ENCODE data around the gene PRSS22.

DNA sequence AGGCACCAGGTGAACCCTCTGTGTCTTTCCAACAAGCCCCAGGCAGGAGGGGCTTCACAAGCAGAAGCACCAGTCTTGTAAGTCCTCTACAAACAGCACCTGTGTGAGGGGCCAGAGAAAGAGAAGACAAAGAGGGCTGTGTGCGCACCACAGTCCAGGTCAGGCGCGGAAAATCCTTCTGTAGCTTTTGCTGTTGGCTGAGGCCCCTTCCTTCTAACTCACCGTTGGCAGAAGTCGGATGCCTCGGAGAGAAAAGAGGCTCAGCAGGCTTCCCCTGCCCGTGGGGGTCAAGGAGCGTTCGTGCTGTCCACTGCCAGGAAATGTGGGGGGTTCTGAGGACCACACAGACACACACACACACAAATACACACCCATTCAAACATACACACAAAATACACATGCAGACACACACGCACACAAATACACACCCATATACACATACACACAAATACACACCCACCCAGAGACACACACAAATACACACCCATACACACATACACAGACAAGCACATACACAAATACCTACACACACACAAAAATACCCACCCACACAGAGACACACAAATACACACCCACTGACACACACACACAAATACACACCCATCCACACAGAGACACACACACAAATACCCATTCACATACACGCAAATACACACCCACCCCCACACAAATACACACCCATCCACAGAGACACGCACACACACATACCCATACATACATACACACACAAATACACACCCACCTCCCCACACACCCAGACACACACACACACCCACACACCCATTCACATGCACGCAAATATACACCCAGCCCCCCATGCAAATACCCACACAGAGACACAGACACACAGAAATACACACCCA is 21.1 kb downstream of the PRSS22 start:
- TF ChIP-seq, protein P1, sequence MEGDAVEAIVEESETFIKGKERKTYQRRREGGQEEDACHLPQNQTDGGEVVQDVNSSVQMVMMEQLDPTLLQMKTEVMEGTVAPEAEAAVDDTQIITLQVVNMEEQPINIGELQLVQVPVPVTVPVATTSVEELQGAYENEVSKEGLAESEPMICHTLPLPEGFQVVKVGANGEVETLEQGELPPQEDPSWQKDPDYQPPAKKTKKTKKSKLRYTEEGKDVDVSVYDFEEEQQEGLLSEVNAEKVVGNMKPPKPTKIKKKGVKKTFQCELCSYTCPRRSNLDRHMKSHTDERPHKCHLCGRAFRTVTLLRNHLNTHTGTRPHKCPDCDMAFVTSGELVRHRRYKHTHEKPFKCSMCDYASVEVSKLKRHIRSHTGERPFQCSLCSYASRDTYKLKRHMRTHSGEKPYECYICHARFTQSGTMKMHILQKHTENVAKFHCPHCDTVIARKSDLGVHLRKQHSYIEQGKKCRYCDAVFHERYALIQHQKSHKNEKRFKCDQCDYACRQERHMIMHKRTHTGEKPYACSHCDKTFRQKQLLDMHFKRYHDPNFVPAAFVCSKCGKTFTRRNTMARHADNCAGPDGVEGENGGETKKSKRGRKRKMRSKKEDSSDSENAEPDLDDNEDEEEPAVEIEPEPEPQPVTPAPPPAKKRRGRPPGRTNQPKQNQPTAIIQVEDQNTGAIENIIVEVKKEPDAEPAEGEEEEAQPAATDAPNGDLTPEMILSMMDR (IDR thresholded peaks at IDR 0.05), result no peak
- no peak for TF ChIP-seq EZH2 (IDR thresholded peaks at IDR 0.05; ENCODE audit: borderline replicate concordance, insufficient read depth, low read depth, low read length, poor library complexity, severe bottlenecking)

Data from B cell (primary cell).